Mucosa of descending colon (tissue), 3 donors: Measurements from ENCODE around the gene FAM180A. TPM values are rescaled to one million over a fixed set of nuclear protein-coding genes. Genes with fewer than 3 reads are reported as not detected.

Experiments
- ATAC-seq: fragments of 200-7000 bp; cut with Tn5 transposase; one replicate; pipeline ENCODE4 v1.9.1; 2020; ENCODE audit warnings: mild to moderate bottlenecking, moderate library complexity
- DNase-seq, 3 donors: peaks; one replicate each; pipeline ENCODE4 v3.0.0-alpha.2; 2020
- H3K36me3 ChIP-seq: fragments of 200-600 bp; one replicate; pipeline ENCODE4 v1.8.0; 2021; ENCODE audit warnings: low read depth, mild to moderate bottlenecking
- H3K4me1 ChIP-seq: fragments of 200-600 bp; one replicate; pipeline ENCODE4 v1.8.0; 2021; ENCODE audit warnings: low read depth, mild to moderate bottlenecking
- H3K4me3 ChIP-seq: fragments of 200-600 bp; one replicate; pipeline ENCODE4 v1.8.0; 2021; ENCODE audit warnings: mild to moderate bottlenecking
- H3K9me3 ChIP-seq: fragments of 200-600 bp; one replicate; pipeline ENCODE4 v1.8.0; 2021; ENCODE audit warnings: mild to moderate bottlenecking
- CTCF ChIP-seq: fragments of 200-600 bp; IDR thresholded peaks from one replicate; pipeline ENCODE4 v1.8.0; 2022; ENCODE audit warnings: antibody characterized with exemption, mild to moderate bottlenecking
- intact Hi-C, 2 donors: fragments of 100-400 bp; cut with DNase I in 1 of 2; cut with micrococcal nuclease in 1 of 2; formaldehyde crosslinking; loops; one replicate each; pipeline versions ENCODE4 v1.11.0 to v1.11.1; 2022; cut with DNase I, micrococcal nuclease
- total RNA-seq, 3 donors: library from RNA; stranded (reverse); fragmentation: NEBNext Ultra II Directional in 2 of 3; extraction: Animal tissue kit (Norgen Biotek cat#: 25700) in 2 of 3; gene quantifications; one replicate each; pipeline versions ENCODE4 v1.2.1 to v1.2.4, GENCODE V29; 2021 to 2023
- donor health status: DM: no; HTN: no; CAD: no; lungs with moderate emphysema.
- donor health status: DM: no; HTN: no; CAD: no.
- donor health status: DM: no; HTN: yes; CAD: no.

The FAM180A gene
- total RNA-seq, 3 donors from 2014 or later, result 0.26 to 3.5 (median 1.3) TPM

GRCh38 chr7:135712796-135713195 is 35.8 kb downstream of the FAM180A start:
- no peak for TF ChIP-seq CTCF
- Histone ChIP-seq H3K36me3 (no peaks in the 10 kb centered on the region), H3K4me1 (no peaks in the 10 kb centered on the region), H3K9me3 (no peaks in the 10 kb centered on the region), H3K4me3 (no peak overlapping the region)
- ATAC-seq (no peak), DNase-seq (no peak)
- intact Hi-C loops, result no loop called here

GRCh38 chr7:135712182-135712782 is 36.3 kb downstream of the FAM180A start:
- H3K9me3 ChIP-seq, result no peaks in the 10 kb centered on the region
- intact Hi-C loops, result no loop called here
- no peak for TF ChIP-seq CTCF
- ATAC-seq (no peak), DNase-seq (no peak)
- no peak overlapping the region for H3K4me3 ChIP-seq
- H3K4me1 ChIP-seq, result no peaks in the 10 kb centered on the region
- no peaks in the 10 kb centered on the region for H3K36me3 ChIP-seq

GRCh38 chr7:135711139-135711469 is 37.5 kb downstream of the FAM180A start:
- ATAC-seq (no peak), DNase-seq (no peak)
- no peaks in the 10 kb centered on the region for H3K4me1 ChIP-seq
- TF ChIP-seq CTCF, result no peak
- intact Hi-C loops, result no loop called here
- H3K9me3 ChIP-seq, result no peaks in the 10 kb centered on the region
- no peaks in the 10 kb centered on the region for H3K36me3 ChIP-seq
- H3K4me3 ChIP-seq, result no peak overlapping the region

GRCh38 chr7:135710417-135711138 is 38.0 kb downstream of the FAM180A start:
- H3K36me3 ChIP-seq, result no peaks in the 10 kb centered on the region
- peak; percentile 43 for ATAC-seq
- H3K9me3 ChIP-seq, result no peaks in the 10 kb centered on the region
- intact Hi-C loops, result no loop called here
- DNase-seq, result peak in 1 of 3 donors; percentile 3
- no peaks in the 10 kb centered on the region for H3K4me1 ChIP-seq
- H3K4me3 ChIP-seq, result no peak overlapping the region
- peak; percentile 44 for TF ChIP-seq CTCF

- H3K9me3 ChIP-seq, result no peaks in the 10 kb centered on the region
- intact Hi-C loops, result no loop called here
- DNase-seq, result no peak
- H3K4me1 ChIP-seq, result no peaks in the 10 kb centered on the region
- no peaks in the 10 kb centered on the region for H3K36me3 ChIP-seq
- no peak for ATAC-seq
- TF ChIP-seq CTCF, result no peak
- no peak overlapping the region for H3K4me3 ChIP-seq
These were observed 39.1 kb downstream of the FAM180A start for GRCh38 chr7:135709508-135709907.
